Measurements from ENCODE around the gene TTC39B. TPM values are rescaled to one million over a fixed set of nuclear protein-coding genes. Genes with fewer than 3 reads are reported as not detected.

TTC39B gene
- polyA plus RNA-seq, 1 donor = 33.4 TPM

DNA sequence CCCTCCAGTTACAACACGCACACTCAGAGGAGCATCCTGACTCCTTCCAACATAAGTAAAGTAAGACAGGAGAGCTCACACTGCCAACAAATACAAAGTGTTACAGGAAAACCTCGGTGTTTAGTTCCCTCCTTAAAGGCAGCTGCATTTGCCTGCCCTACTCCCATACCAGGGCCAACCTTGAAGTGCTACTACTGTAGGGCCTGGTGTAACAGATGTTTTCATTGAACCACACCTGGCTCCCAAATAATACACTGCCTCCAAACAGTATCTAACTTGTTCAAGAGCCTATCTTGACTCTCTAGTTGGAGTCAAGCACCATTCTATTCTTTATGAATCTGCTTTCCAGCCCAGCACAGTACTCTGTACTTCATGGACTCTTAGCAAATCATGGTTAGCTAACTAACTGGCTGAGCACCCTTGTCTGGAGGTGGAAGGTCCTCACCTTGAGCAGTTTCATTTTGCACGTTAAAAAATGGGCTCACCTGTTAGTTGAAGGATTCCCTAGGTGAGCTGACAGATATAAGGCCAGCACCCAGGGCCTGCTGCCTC is 34.6 kb downstream of the TTC39B start:
- DNase-seq = no peak
- H3K4me3 ChIP-seq (ENCODE audit: low read length) = no peak overlapping the region
- no peaks in the 10 kb centered on the region for H3K9me3 ChIP-seq (ENCODE audit: control insufficient read depth, low read depth, low read length)
- peaks cover 18% of the 10 kb centered on the region for H3K4me1 ChIP-seq (ENCODE audit: control insufficient read depth, insufficient read depth, low read length)
- peaks cover 5% of the 10 kb centered on the region for H3K36me3 ChIP-seq (ENCODE audit: control insufficient read depth, insufficient read depth, low read length)
- no peaks in the 10 kb centered on the region for H3K27me3 ChIP-seq (ENCODE audit: control insufficient read depth, insufficient read depth, low read length)
- H3K27ac ChIP-seq (ENCODE audit: low read length) = no peak overlapping the region
- no CpG with 5 or more reads among the region's 3 CpGs for WGBS (ENCODE audit: insufficient coverage, low lambda C conversion rate)

DNA sequence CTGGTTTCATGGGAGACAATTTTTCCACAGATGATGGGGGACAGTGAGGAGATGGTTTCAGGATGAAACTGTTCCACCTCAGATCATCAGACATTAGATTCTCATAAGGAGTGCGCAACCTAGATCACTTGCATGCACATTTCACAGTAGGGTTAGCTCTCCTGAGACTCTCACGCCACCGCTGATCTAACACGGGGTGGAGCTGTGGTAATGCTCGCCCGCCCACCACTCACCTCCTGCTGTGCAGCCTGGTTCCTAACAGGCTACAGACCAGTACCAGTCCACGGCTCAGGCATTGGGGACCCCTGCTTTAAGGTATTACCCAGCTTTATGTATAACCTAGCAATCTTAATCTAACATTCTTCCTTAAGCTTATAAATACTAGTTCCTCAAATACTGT is 35.6 kb downstream of the TTC39B start:
- H3K4me3 ChIP-seq (ENCODE audit: low read length) = no peak overlapping the region
- peaks cover 9% of the 10 kb centered on the region for H3K4me1 ChIP-seq (ENCODE audit: control insufficient read depth, insufficient read depth, low read length)
- H3K27ac ChIP-seq (ENCODE audit: low read length) = no peak overlapping the region
- H3K36me3 ChIP-seq (ENCODE audit: control insufficient read depth, insufficient read depth, low read length) = peaks cover 5% of the 10 kb centered on the region
- WGBS (ENCODE audit: insufficient coverage, low lambda C conversion rate) = no CpG with 5 or more reads among the region's 7 CpGs
- no peaks in the 10 kb centered on the region for H3K9me3 ChIP-seq (ENCODE audit: control insufficient read depth, low read depth, low read length)
- H3K27me3 ChIP-seq (ENCODE audit: control insufficient read depth, insufficient read depth, low read length) = no peaks in the 10 kb centered on the region
- no peak for DNase-seq

DNA sequence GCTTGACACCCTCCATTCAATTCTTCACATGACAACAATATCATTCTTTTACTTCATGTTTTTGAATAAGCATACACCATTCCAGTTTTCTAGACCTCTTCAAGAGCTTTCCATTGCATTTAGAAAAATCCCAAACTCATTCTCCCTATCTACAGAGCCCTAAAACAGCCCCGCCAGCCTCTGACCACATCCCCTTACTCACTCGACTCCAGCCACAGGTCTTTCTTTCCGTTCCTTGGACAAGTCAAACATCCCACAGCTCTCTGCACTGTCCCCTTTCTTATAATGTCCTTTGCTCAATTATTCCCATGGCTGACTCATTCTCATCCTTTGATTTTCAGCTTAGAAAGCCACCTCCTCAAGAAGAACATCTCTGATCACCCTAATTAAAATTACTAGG is 38.2 kb downstream of the TTC39B start:
- no peak overlapping the region for H3K4me3 ChIP-seq (ENCODE audit: low read length)
- H3K9me3 ChIP-seq (ENCODE audit: control insufficient read depth, low read depth, low read length) = no peaks in the 10 kb centered on the region
- peaks cover 4% of the 10 kb centered on the region for H3K36me3 ChIP-seq (ENCODE audit: control insufficient read depth, insufficient read depth, low read length)
- H3K4me1 ChIP-seq (ENCODE audit: control insufficient read depth, insufficient read depth, low read length) = no peaks in the 10 kb centered on the region
- no peak overlapping the region for H3K27ac ChIP-seq (ENCODE audit: low read length)
- DNase-seq = no peak
- H3K27me3 ChIP-seq (ENCODE audit: control insufficient read depth, insufficient read depth, low read length) = no peaks in the 10 kb centered on the region
- WGBS (ENCODE audit: insufficient coverage, low lambda C conversion rate) = 95% methylated on average over 3 of the region's 3 CpGs

DNA sequence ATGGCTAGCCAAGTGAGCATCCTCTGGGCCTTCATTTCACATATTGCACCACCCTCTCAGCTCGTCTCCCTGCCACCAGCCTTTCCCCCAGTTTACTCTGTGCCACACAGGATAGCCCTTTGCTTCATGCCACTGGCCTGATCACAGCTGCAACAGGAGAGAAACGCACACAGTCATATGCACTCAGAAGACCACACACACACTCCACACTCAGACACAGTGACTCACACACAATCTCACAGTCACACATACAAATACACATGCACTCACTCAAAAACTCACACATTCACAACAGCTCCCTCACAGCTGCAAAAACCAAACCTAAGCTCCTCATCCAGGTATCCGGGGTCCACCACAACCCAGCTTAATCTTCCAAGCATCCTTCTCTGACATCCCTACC is 38.7 kb downstream of the TTC39B start:
- Histone ChIP-seq H3K4me3 (ENCODE audit: low read length) (no peak overlapping the region), H3K27ac (ENCODE audit: low read length) (no peak overlapping the region), H3K36me3 (ENCODE audit: control insufficient read depth, insufficient read depth, low read length) (no peaks in the 10 kb centered on the region), H3K4me1 (ENCODE audit: control insufficient read depth, insufficient read depth, low read length) (no peaks in the 10 kb centered on the region), H3K27me3 (ENCODE audit: control insufficient read depth, insufficient read depth, low read length) (no peaks in the 10 kb centered on the region), H3K9me3 (ENCODE audit: control insufficient read depth, low read depth, low read length) (no peaks in the 10 kb centered on the region)
- DNase-seq = no peak
- 67% methylated on average over 1 of the region's 3 CpGs for WGBS (ENCODE audit: insufficient coverage, low lambda C conversion rate)

DNA sequence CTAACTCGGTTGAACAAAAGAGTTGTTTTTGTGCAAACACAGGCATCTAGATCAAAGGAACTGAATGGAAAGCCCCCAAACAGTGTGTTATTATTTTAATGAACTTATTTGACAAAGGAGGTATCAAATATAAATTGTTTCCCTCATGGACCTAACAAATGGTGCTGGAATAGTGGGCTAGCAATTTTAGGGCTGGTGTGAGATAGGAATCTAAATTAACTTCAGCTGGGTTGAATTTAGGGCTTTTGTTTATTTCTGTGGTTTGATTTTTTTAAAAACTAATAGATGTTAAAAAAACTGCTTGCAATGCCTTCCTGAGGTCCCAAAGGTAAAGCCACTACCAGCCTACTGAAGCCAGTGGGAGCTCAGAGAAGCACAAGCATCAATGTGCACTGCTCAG is 42.1 kb downstream of the TTC39B start:
- H3K27ac ChIP-seq (ENCODE audit: low read length) = no peak overlapping the region
- no peak overlapping the region for H3K4me3 ChIP-seq (ENCODE audit: low read length)
- WGBS (ENCODE audit: insufficient coverage, low lambda C conversion rate) = 100% methylated on average over 1 of the region's 1 CpG
- no peaks in the 10 kb centered on the region for H3K27me3 ChIP-seq (ENCODE audit: control insufficient read depth, insufficient read depth, low read length)
- DNase-seq = no peak
- no peaks in the 10 kb centered on the region for H3K4me1 ChIP-seq (ENCODE audit: control insufficient read depth, insufficient read depth, low read length)
- H3K9me3 ChIP-seq (ENCODE audit: control insufficient read depth, low read depth, low read length) = no peaks in the 10 kb centered on the region
- peaks cover 2% of the 10 kb centered on the region for H3K36me3 ChIP-seq (ENCODE audit: control insufficient read depth, insufficient read depth, low read length)

DNA sequence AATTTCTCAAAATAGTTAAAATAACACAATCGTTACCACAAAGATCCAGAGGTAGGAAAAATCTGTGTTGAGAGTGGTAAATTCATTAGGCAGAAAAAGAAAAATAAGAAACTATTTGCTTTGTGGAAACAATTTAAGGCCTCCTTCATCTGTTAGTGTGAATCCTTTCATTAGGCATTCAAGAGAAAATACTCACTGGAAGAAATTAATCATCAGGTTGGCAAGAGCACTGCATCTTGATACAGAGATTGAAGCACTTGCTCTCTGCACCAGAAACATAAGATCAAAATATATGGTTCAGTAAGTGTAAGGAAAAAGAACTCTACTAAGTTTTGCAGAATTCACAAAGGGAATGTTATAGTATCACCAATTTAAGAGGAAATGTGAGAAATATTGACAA is 44.4 kb downstream of the TTC39B start:
- H3K36me3 ChIP-seq (ENCODE audit: control insufficient read depth, insufficient read depth, low read length) = peaks cover 2% of the 10 kb centered on the region
- 100% methylated on average over 1 of the region's 1 CpG for WGBS (ENCODE audit: insufficient coverage, low lambda C conversion rate)
- no peak for DNase-seq
- no peaks in the 10 kb centered on the region for H3K4me1 ChIP-seq (ENCODE audit: control insufficient read depth, insufficient read depth, low read length)
- no peaks in the 10 kb centered on the region for H3K27me3 ChIP-seq (ENCODE audit: control insufficient read depth, insufficient read depth, low read length)
- no peaks in the 10 kb centered on the region for H3K9me3 ChIP-seq (ENCODE audit: control insufficient read depth, low read depth, low read length)
- no peak overlapping the region for H3K27ac ChIP-seq (ENCODE audit: low read length)
- no peak overlapping the region for H3K4me3 ChIP-seq (ENCODE audit: low read length)

DNA sequence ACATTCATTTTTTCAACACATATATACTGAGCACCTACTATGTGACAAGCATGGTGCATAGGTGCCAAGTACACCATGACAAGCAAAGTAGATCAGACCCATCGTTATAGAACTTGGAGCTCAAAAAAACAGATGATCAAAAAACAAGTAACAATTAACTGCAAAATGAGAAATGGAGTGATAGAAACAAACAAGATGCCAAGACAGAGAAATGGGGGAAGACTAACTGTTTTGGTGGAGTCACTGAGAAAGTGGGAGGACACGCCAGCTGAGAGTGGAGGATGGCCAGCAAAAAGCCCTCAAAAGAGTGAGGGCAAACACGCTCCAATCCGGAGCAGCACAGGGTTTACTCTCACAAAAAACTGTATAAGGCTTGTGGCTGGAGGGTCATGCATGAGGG is 50.6 kb downstream of the TTC39B start:
- Histone ChIP-seq H3K4me3 (ENCODE audit: low read length) (no peak overlapping the region), H3K27ac (ENCODE audit: low read length) (no peak overlapping the region), H3K36me3 (ENCODE audit: control insufficient read depth, insufficient read depth, low read length) (peaks cover 2% of the 10 kb centered on the region), H3K9me3 (ENCODE audit: control insufficient read depth, low read depth, low read length) (no peaks in the 10 kb centered on the region), H3K4me1 (ENCODE audit: control insufficient read depth, insufficient read depth, low read length) (no peaks in the 10 kb centered on the region), H3K27me3 (ENCODE audit: control insufficient read depth, insufficient read depth, low read length) (no peaks in the 10 kb centered on the region)
- 83% methylated on average over 1 of the region's 4 CpGs for WGBS (ENCODE audit: insufficient coverage, low lambda C conversion rate)
- DNase-seq = no peak

DNA sequence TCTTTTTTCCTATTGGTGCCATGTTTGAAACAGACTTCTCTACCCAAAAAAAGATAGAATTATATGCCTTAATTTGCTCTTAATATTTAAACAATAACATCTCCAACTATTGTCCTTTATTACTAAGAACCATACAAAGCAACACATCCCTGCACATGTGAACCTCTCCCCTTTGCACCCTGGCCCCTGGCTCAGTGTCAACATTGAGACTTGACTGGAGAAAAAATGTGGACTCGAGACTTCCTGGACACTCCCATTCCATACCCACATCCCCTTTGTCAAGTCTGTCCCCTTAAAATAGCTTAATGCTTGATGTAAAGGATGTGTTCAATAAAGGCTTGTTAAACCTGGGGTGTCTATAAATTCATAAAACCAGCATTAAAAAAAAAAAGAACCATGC is 53.2 kb downstream of the TTC39B start:
- Histone ChIP-seq H3K36me3 (ENCODE audit: control insufficient read depth, insufficient read depth, low read length) (no peaks in the 10 kb centered on the region), H3K27ac (ENCODE audit: low read length) (no peak overlapping the region), H3K9me3 (ENCODE audit: control insufficient read depth, low read depth, low read length) (no peaks in the 10 kb centered on the region), H3K4me1 (ENCODE audit: control insufficient read depth, insufficient read depth, low read length) (no peaks in the 10 kb centered on the region), H3K4me3 (ENCODE audit: low read length) (no peak overlapping the region), H3K27me3 (ENCODE audit: control insufficient read depth, insufficient read depth, low read length) (no peaks in the 10 kb centered on the region)
- WGBS (ENCODE audit: insufficient coverage, low lambda C conversion rate) = no CpG with 5 or more reads among the region's 1 CpG
- DNase-seq = peak in 1 of 2 donors; percentile 56

DNA sequence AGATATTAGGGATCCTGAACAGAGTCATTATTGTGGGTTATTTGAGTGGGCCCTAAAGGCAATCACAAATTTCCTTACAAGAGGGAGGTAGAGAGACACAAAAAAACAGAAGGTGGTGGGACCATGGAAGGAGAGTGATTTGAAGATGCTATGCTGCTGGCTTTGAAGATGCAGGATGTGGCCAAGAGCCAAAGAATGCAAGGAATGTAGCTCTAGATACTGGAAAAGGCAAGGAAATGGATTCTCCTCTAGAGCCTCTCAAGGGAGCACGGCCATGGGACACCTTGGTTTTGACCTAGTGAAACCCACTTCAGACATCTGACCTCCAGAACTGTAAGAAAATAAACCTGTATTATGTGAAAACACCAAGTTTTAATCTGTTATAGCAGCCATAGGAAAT is 53.8 kb downstream of the TTC39B start:
- H3K9me3 ChIP-seq (ENCODE audit: control insufficient read depth, low read depth, low read length) = no peaks in the 10 kb centered on the region
- no CpG with 5 or more reads among the region's 1 CpG for WGBS (ENCODE audit: insufficient coverage, low lambda C conversion rate)

DNA sequence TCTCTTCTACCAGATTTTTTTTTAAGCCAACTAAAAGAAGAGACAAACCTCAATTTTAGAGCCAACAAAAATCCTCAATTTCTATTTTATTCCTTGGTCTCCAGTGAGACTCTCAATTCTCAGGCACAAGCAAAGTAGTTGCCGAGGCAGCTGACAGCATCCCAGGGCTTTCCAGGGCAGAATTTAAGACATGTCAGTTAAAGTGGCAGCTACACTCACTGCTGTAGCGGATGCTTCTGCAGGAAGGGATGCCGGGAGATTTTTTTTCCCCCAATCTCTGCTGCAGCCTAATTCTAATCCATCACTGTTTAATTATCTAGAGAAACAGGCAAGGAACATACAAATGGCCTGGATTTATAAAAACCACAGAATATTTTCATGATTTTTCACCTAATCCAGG is 57.0 kb downstream of the TTC39B start:
- DNase-seq = no peak
- H3K9me3 ChIP-seq (ENCODE audit: control insufficient read depth, low read depth, low read length) = no peaks in the 10 kb centered on the region
- H3K27ac ChIP-seq (ENCODE audit: low read length) = no peak overlapping the region
- no peaks in the 10 kb centered on the region for H3K4me1 ChIP-seq (ENCODE audit: control insufficient read depth, insufficient read depth, low read length)
- no peak overlapping the region for H3K4me3 ChIP-seq (ENCODE audit: low read length)
- peaks cover 3% of the 10 kb centered on the region for H3K36me3 ChIP-seq (ENCODE audit: control insufficient read depth, insufficient read depth, low read length)
- no peaks in the 10 kb centered on the region for H3K27me3 ChIP-seq (ENCODE audit: control insufficient read depth, insufficient read depth, low read length)
- WGBS (ENCODE audit: insufficient coverage, low lambda C conversion rate) = no CpG with 5 or more reads among the region's 3 CpGs

More for the DNA sequence above, 53.8 kb downstream of the TTC39B start:
- Histone ChIP-seq H3K4me1 (ENCODE audit: control insufficient read depth, insufficient read depth, low read length) (no peaks in the 10 kb centered on the region), H3K27ac (ENCODE audit: low read length) (no peak overlapping the region), H3K27me3 (ENCODE audit: control insufficient read depth, insufficient read depth, low read length) (no peaks in the 10 kb centered on the region), H3K36me3 (ENCODE audit: control insufficient read depth, insufficient read depth, low read length) (no peaks in the 10 kb centered on the region), H3K4me3 (ENCODE audit: low read length) (no peak overlapping the region)
- no peak for DNase-seq

DNA sequence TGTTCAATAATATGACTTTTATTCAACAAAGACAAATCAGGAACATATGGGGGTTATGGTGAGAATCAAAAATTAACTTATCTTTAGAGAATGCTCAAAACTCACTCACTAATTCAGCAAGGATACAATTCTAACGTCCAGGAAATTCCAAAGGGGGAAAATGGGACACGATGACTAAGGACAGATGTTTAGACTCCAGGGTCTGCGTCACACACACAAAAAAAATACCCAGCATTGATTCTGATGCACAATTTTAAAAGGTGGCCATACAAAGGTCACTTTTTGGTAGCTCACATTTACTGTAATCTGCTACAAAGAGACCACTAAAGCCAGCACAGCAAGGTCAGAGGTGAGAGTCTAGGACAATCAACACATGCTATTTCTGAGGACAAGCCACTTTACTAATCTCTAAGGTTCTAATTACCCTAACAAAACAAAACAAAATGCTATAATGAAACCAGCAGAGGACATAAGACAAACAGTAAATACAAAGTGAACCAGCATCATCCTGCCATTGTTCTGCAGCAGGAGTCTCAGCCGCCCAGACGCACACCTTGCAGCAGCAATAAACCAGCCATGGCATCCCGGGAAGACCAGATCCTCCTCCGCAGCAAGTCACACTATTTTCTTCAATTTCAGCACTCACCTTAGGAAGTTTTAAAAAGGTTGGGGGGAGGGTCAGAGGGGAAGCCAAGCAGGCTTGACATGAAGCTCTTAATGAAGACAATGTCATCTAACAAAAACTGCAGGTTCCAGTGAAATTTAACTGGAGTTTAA is 57.8 kb downstream of the TTC39B start:
- H3K9me3 ChIP-seq (ENCODE audit: control insufficient read depth, low read depth, low read length) = no peaks in the 10 kb centered on the region
- no peak overlapping the region for H3K4me3 ChIP-seq (ENCODE audit: low read length)
- DNase-seq = no peak
- no peaks in the 10 kb centered on the region for H3K27me3 ChIP-seq (ENCODE audit: control insufficient read depth, insufficient read depth, low read length)
- H3K27ac ChIP-seq (ENCODE audit: low read length) = no peak overlapping the region
- WGBS (ENCODE audit: insufficient coverage, low lambda C conversion rate) = no CpG with 5 or more reads among the region's 7 CpGs
- no peaks in the 10 kb centered on the region for H3K4me1 ChIP-seq (ENCODE audit: control insufficient read depth, insufficient read depth, low read length)
- peaks cover 3% of the 10 kb centered on the region for H3K36me3 ChIP-seq (ENCODE audit: control insufficient read depth, insufficient read depth, low read length)

All from large intestine (tissue), 3 donors.